ENCODE results near the gene CCDC27. TPM values are rescaled to one million over a fixed set of nuclear protein-coding genes. Genes with fewer than 3 reads are reported as not detected.
A peak's percentile ranks its signal among the peaks of the same experiment; 100 is the strongest.

Gene CCDC27
- total and polyA plus RNA-seq, 2 of the 13 experiments (the other 11 are each of a cell fraction or from before 2014, with no cell fraction given), result not detected

- TF ChIP-seq ZNF318 (CRISPR knock-in tag; IDR thresholded peaks at IDR 0.05) (no peak), GABPB1 (CRISPR knock-in tag; IDR thresholded peaks at IDR 0.05) (peak; percentile 23; the same call in 1 of the 2 replicates), SIX1 (CRISPR knock-in tag; IDR thresholded peaks at IDR 0.05; ENCODE audit: borderline replicate concordance) (peak; percentile 20; the same call in 1 of the 2 replicates), ZNF660 (CRISPR knock-in tag; IDR thresholded peaks at IDR 0.05; ENCODE audit: borderline replicate concordance, low read depth) (no peak), ZNF569 (CRISPR knock-in tag; IDR thresholded peaks at IDR 0.05; ENCODE audit: borderline replicate concordance) (no peak), ZNF367 (CRISPR knock-in tag; IDR thresholded peaks at IDR 0.05; ENCODE audit: borderline replicate concordance) (no peak), BRF2 (CRISPR knock-in tag; IDR thresholded peaks at IDR 0.05) (no peak), ZBTB10 (CRISPR knock-in tag; IDR thresholded peaks at IDR 0.05; ENCODE audit: borderline replicate concordance) (no peak), ZNF17 (CRISPR knock-in tag; IDR thresholded peaks at IDR 0.05) (peak; percentile 35; the same call in 1 of the 2 replicates), ATF4 (CRISPR knock-in tag; IDR thresholded peaks at IDR 0.05) (no peak)
Observed at GRCh38 chr1:3733094-3733882, 19.0 kb upstream of the CCDC27 start (continued).
